Measurements from ENCODE around the gene MAFB.

DNA sequence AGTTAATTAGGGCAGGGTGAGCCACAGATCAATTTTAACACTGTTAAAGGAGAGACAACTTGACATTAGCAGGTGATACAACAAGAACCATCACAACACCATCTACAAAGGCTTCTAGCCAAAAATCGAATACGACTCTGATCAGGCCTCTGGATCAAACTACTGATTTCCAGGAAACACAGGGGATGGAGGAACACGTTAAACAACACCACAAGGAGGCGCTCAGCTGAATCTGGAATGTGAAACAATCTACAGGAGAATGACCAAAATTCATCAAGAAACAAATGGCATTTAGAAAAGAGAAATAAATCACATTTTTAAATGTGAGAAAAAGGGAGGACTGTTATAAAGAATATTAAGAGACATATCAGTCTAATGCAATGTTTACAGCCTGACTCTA is 13.5 kb upstream of the MAFB start:
- TF ChIP-seq, protein P1, sequence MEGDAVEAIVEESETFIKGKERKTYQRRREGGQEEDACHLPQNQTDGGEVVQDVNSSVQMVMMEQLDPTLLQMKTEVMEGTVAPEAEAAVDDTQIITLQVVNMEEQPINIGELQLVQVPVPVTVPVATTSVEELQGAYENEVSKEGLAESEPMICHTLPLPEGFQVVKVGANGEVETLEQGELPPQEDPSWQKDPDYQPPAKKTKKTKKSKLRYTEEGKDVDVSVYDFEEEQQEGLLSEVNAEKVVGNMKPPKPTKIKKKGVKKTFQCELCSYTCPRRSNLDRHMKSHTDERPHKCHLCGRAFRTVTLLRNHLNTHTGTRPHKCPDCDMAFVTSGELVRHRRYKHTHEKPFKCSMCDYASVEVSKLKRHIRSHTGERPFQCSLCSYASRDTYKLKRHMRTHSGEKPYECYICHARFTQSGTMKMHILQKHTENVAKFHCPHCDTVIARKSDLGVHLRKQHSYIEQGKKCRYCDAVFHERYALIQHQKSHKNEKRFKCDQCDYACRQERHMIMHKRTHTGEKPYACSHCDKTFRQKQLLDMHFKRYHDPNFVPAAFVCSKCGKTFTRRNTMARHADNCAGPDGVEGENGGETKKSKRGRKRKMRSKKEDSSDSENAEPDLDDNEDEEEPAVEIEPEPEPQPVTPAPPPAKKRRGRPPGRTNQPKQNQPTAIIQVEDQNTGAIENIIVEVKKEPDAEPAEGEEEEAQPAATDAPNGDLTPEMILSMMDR (IDR thresholded peaks at IDR 0.05): no peak
- no peak for TF ChIP-seq POLR2A (IDR thresholded peaks at IDR 0.05)
